ENCODE measurements around the gene C1QTNF5. TPM values are rescaled to one million over a fixed set of nuclear protein-coding genes. Genes with fewer than 3 reads are reported as not detected.

C1QTNF5 gene
- polyA plus RNA-seq, 1 donor from 2014 or later = not detected

DNA sequence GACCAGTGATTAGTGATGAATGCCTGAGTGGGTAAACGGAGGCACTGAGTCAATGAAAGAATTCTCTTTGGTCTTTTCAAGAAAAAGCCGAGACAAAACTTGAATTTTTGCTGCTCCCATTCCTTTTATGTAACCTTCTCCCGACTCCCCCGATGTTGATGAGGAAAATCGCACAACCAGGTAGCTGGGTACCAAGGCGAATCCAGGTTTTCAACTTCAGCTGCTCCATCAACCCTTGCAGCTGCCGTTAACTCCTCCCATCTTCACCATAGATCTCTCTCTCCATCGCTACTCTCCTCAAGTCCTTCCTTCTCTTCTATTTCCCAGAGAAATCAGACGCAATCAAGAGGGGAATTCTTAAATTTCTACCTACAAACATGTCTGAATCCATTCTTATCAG is 41.4 kb upstream of the C1QTNF5 start:
- no peaks in the 10 kb centered on the region for H3K36me3 ChIP-seq (ENCODE audit: insufficient read depth, low read length)
- H3K9me2 ChIP-seq (ENCODE audit: insufficient read depth, low read length) = no peaks in the 10 kb centered on the region
- H2AFZ ChIP-seq (ENCODE audit: low read depth, low read length) = no peak overlapping the region
- H3K27me3 ChIP-seq (ENCODE audit: insufficient read depth, low read depth, low read length) = peaks cover 13% of the 10 kb centered on the region
- H3K79me2 ChIP-seq (replicated peaks; ENCODE audit: insufficient read depth, low read length) = no peaks in the 10 kb centered on the region
- H3K9ac ChIP-seq (ENCODE audit: low read length) = no peak overlapping the region
- H3F3A ChIP-seq (ENCODE audit: insufficient read depth, low read length, poor library complexity, severe bottlenecking) = no peaks in the 10 kb centered on the region
- H3K9me3 ChIP-seq (ENCODE audit: low read length) = no peaks in the 10 kb centered on the region
- no peaks in the 10 kb centered on the region for H4K20me1 ChIP-seq (ENCODE audit: insufficient read depth)
- no peak for TF ChIP-seq POLR2AphosphoS5 (IDR thresholded peaks at IDR 0.05)
- TF ChIP-seq, protein P1, sequence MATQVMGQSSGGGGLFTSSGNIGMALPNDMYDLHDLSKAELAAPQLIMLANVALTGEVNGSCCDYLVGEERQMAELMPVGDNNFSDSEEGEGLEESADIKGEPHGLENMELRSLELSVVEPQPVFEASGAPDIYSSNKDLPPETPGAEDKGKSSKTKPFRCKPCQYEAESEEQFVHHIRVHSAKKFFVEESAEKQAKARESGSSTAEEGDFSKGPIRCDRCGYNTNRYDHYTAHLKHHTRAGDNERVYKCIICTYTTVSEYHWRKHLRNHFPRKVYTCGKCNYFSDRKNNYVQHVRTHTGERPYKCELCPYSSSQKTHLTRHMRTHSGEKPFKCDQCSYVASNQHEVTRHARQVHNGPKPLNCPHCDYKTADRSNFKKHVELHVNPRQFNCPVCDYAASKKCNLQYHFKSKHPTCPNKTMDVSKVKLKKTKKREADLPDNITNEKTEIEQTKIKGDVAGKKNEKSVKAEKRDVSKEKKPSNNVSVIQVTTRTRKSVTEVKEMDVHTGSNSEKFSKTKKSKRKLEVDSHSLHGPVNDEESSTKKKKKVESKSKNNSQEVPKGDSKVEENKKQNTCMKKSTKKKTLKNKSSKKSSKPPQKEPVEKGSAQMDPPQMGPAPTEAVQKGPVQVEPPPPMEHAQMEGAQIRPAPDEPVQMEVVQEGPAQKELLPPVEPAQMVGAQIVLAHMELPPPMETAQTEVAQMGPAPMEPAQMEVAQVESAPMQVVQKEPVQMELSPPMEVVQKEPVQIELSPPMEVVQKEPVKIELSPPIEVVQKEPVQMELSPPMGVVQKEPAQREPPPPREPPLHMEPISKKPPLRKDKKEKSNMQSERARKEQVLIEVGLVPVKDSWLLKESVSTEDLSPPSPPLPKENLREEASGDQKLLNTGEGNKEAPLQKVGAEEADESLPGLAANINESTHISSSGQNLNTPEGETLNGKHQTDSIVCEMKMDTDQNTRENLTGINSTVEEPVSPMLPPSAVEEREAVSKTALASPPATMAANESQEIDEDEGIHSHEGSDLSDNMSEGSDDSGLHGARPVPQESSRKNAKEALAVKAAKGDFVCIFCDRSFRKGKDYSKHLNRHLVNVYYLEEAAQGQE (IDR thresholded peaks at IDR 0.05; ENCODE audit: borderline replicate concordance) = no peak
- no peak for TF ChIP-seq EZH2 (IDR thresholded peaks at IDR 0.05; ENCODE audit: borderline replicate concordance, insufficient read depth, low read length, poor library complexity, severe bottlenecking)
- TF ChIP-seq SMC3 (conservative IDR thresholded peaks at IDR 0.05; ENCODE audit: poor library complexity) = no peak
- no peak for TF ChIP-seq RAD21 (conservative IDR thresholded peaks at IDR 0.05)
- TF ChIP-seq TAF1 (IDR thresholded peaks at IDR 0.05; ENCODE audit: low read depth) = no peak
- TF ChIP-seq, protein P2, sequence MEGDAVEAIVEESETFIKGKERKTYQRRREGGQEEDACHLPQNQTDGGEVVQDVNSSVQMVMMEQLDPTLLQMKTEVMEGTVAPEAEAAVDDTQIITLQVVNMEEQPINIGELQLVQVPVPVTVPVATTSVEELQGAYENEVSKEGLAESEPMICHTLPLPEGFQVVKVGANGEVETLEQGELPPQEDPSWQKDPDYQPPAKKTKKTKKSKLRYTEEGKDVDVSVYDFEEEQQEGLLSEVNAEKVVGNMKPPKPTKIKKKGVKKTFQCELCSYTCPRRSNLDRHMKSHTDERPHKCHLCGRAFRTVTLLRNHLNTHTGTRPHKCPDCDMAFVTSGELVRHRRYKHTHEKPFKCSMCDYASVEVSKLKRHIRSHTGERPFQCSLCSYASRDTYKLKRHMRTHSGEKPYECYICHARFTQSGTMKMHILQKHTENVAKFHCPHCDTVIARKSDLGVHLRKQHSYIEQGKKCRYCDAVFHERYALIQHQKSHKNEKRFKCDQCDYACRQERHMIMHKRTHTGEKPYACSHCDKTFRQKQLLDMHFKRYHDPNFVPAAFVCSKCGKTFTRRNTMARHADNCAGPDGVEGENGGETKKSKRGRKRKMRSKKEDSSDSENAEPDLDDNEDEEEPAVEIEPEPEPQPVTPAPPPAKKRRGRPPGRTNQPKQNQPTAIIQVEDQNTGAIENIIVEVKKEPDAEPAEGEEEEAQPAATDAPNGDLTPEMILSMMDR (IDR thresholded peaks at IDR 0.05; ENCODE audit: poor library complexity, severe bottlenecking) = no peak
- no peak for TF ChIP-seq EP300 (conservative IDR thresholded peaks at IDR 0.05; ENCODE audit: poor library complexity, severe bottlenecking)
- no peak for TF ChIP-seq MXI1 (conservative IDR thresholded peaks at IDR 0.05; ENCODE audit: poor library complexity, severe bottlenecking)
- no peak overlapping the region for H3K27ac ChIP-seq (ENCODE audit: low read length)
- peak overlapping the region; percentile 74 for H3K4me3 ChIP-seq (ENCODE audit: low read length)
- peak overlapping the region; percentile 64 for H3K4me2 ChIP-seq (ENCODE audit: low read length)

DNA sequence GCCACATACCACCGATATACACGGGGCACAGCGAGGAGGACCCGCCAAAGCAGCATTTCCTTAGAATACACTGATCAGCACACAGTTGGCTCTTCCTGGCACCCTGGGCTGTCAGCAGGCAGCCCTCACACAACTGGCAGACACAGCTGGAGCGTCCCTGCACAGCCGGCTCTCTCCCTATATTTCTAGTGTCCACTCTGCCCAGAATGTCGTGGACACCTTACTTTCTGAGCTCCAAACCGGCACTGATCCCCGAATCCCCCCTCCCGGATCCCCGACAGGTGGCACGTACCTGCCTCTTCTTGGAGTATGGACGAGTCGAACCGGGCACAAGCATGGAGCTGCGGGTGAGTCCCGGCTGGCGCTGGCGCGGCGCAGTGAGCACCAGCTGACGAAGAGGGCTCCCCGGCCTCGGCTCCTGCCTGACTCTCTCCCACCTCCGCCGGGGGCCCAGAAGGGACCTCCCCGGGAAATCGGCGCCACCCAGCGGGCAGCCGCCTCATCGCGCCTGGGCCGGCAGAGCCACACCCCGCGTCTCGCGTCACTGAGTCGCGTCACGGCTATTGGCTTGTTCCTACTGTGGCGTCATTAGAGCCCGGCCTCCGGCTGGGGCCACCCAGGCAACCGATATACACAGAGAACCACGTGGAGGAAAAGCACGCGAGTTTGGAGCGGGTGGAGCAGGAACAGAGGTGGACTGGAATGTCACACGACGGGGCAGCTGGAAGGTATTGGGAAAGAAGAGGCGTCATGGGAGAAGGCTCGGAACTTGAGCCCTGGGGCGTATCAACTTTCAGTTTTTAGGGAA is 40.7 kb upstream of the C1QTNF5 start, which contains the start of gene USP2:
USP2 (minus strand) TSS at position 510 of the 808 bp plus-strand sequence. CDS start 8,210 bp downstream, outside the sequence.
- peak within 1 kb of the TSS; percentile 74 for H3K4me3 ChIP-seq (ENCODE audit: low read length)
- peaks cover 13% of the 10 kb centered on the region for H3K27me3 ChIP-seq (ENCODE audit: insufficient read depth, low read depth, low read length)
- H3K9me3 ChIP-seq (ENCODE audit: low read length) = no peaks in the 10 kb centered on the region
- H3K4me2 ChIP-seq (ENCODE audit: low read length) = peak within 1 kb of the TSS; percentile 95
- peak within 1 kb of the TSS; percentile 63 for H3K9ac ChIP-seq (ENCODE audit: low read length)
- H3K9me2 ChIP-seq (ENCODE audit: insufficient read depth, low read length) = no peaks in the 10 kb centered on the region
- no peaks in the 10 kb centered on the region for H3K36me3 ChIP-seq (ENCODE audit: insufficient read depth, low read length)
- H2AFZ ChIP-seq (ENCODE audit: low read depth, low read length) = no peak within 1 kb of the TSS
- no peaks in the 10 kb centered on the region for H3K79me2 ChIP-seq (replicated peaks; ENCODE audit: insufficient read depth, low read length)
- no peak within 1 kb of the TSS for H3K27ac ChIP-seq (ENCODE audit: low read length)
- TF ChIP-seq, protein P1 (IDR thresholded peaks at IDR 0.05; ENCODE audit: borderline replicate concordance) = no peak
- TF ChIP-seq POLR2AphosphoS5 (IDR thresholded peaks at IDR 0.05) (no peak), MXI1 (conservative IDR thresholded peaks at IDR 0.05; ENCODE audit: poor library complexity, severe bottlenecking) (peak; percentile 100), RAD21 (conservative IDR thresholded peaks at IDR 0.05) (peak; percentile 88), EZH2 (IDR thresholded peaks at IDR 0.05; ENCODE audit: borderline replicate concordance, insufficient read depth, low read length, poor library complexity, severe bottlenecking) (no peak), EP300 (conservative IDR thresholded peaks at IDR 0.05; ENCODE audit: poor library complexity, severe bottlenecking) (peak; percentile 72), TAF1 (IDR thresholded peaks at IDR 0.05; ENCODE audit: low read depth) (peak; percentile 48), SMC3 (conservative IDR thresholded peaks at IDR 0.05; ENCODE audit: poor library complexity) (peak; percentile 94)
- TF ChIP-seq, protein P2 (IDR thresholded peaks at IDR 0.05; ENCODE audit: poor library complexity, severe bottlenecking) = peak; percentile 100
- no peaks in the 10 kb centered on the region for H3F3A ChIP-seq (ENCODE audit: insufficient read depth, low read length, poor library complexity, severe bottlenecking)
- no peaks in the 10 kb centered on the region for H4K20me1 ChIP-seq (ENCODE audit: insufficient read depth)
